HEK293T (cell line): ENCODE results near the gene RAPGEF6.

Source experiments
- CTCF ChIA-PET: fragments of 350-600 bp; formaldehyde crosslinking; extraction: SDS; loops from one replicate; lab custom pipeline; 2021; ENCODE audit warnings: antibody characterized with exemption, inconsistent platforms; lab: Yijun Ruan, JAX
- POLR2A ChIA-PET: fragments of 350-600 bp; formaldehyde crosslinking; extraction: SDS; loops from one replicate; lab custom pipeline; 2020; ENCODE audit warnings: antibody characterized with exemption, inconsistent platforms; lab: Yijun Ruan, JAX
- DNase-seq: peaks from one replicate; pipeline ENCODE4 v3.0.0; 2012; ENCODE audit warnings: mixed read lengths; ENCODE audit errors: extremely low spot score
- ARNT ChIP-seq: fragments of 450-650 bp; IDR thresholded peaks from 2 replicates; pipeline ENCODE4 v1.6.1; 2017; ENCODE audit warnings: mild to moderate bottlenecking
- BHLHE40 ChIP-seq: fragments of 450-650 bp; IDR thresholded peaks from 2 replicates; pipeline ENCODE4 v1.6.1; 2016; ENCODE audit warnings: mild to moderate bottlenecking, moderate library complexity, borderline replicate concordance
- CTBP1 ChIP-seq: fragments of 450-650 bp; IDR thresholded peaks from 2 replicates; pipeline ENCODE4 v1.6.1; 2016; ENCODE audit warnings: borderline replicate concordance
- ELF4 ChIP-seq: fragments of 450-650 bp; IDR thresholded peaks from 2 replicates; pipeline ENCODE4 v1.6.1; 2017; ENCODE audit warnings: antibody characterized with exemption
- FOXA1 ChIP-seq: fragments of 450-650 bp; IDR thresholded peaks from 2 replicates; pipeline ENCODE4 v1.6.1; 2016; ENCODE audit warnings: mild to moderate bottlenecking
- FOXK2 ChIP-seq: fragments of 450-650 bp; IDR thresholded peaks from 2 replicates; pipeline ENCODE4 v1.6.1; 2016; ENCODE audit warnings: mild to moderate bottlenecking
- FOXM1 ChIP-seq: fragments of 450-650 bp; IDR thresholded peaks from 2 replicates; pipeline ENCODE4 v1.6.1; 2017; ENCODE audit warnings: mild to moderate bottlenecking, borderline replicate concordance
- HDGF ChIP-seq: fragments of 450-650 bp; IDR thresholded peaks from 2 replicates; pipeline ENCODE4 v1.6.1; 2017; ENCODE audit warnings: antibody characterized with exemption, borderline replicate concordance
- L3MBTL2 ChIP-seq: fragments of 450-650 bp; conservative IDR thresholded peaks from 2 replicates; pipeline ENCODE4 v1.6.1; 2016; ENCODE audit warnings: mild to moderate bottlenecking
- LEF1 ChIP-seq: fragments of 450-650 bp; IDR thresholded peaks from 2 replicates; pipeline ENCODE4 v1.6.1; 2017; ENCODE audit warnings: mild to moderate bottlenecking, borderline replicate concordance
- NFRKB ChIP-seq: fragments of 450-650 bp; IDR thresholded peaks from 2 replicates; pipeline ENCODE4 v1.6.1; 2016; ENCODE audit warnings: mild to moderate bottlenecking, moderate library complexity
- PKNOX1 ChIP-seq: fragments of 450-650 bp; IDR thresholded peaks from 2 replicates; pipeline ENCODE4 v1.6.1; 2016
- SP1 ChIP-seq: fragments of 450-650 bp; IDR thresholded peaks from 2 replicates; pipeline ENCODE4 v1.6.1; 2017
- SUZ12 ChIP-seq: fragments of 450-650 bp; IDR thresholded peaks from 2 replicates; pipeline ENCODE4 v1.6.1; 2016; ENCODE audit warnings: mild to moderate bottlenecking
- TARDBP ChIP-seq: fragments of 450-650 bp; IDR thresholded peaks from 2 replicates; pipeline ENCODE4 v1.6.1; 2016
- ZNF384 ChIP-seq: fragments of 450-650 bp; IDR thresholded peaks from 2 replicates; pipeline ENCODE4 v1.6.1; 2016

The RAPGEF6 gene

DNA sequence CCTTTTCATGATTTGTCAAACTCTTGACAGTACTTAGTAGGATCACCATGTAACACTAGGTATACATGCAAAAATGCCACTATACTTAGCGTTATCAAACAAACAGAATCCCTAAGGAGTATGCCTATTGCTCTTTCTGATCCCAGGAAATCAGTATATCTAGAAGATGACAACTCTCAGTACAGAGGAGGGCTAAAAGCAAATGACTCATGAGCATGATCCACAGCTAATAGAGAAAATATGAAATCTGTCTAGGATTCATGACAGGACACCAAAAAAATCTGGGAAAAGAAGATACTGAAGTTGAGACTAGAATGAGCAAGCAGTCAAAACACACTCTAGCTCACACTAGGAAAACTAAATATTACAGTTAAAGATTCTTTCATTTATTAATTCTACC, 89.2 kb downstream of the RAPGEF6 start:
- no peak for TF ChIP-seq CTBP1
- TF ChIP-seq ARNT: no peak
- TF ChIP-seq BHLHE40: no peak
- no peak for TF ChIP-seq ELF4
- no peak for TF ChIP-seq L3MBTL2
- TF ChIP-seq TARDBP: no peak
- no peak for TF ChIP-seq SP1
- no peak for TF ChIP-seq PKNOX1
- TF ChIP-seq FOXK2: no peak
- no peak for TF ChIP-seq FOXM1
- no peak for TF ChIP-seq HDGF
- TF ChIP-seq ZNF384: no peak
- TF ChIP-seq FOXA1: no peak
- ChIA-PET POLR2A (no interaction called here), CTCF (no interaction called here)
- DNase-seq: no peak

DNA sequence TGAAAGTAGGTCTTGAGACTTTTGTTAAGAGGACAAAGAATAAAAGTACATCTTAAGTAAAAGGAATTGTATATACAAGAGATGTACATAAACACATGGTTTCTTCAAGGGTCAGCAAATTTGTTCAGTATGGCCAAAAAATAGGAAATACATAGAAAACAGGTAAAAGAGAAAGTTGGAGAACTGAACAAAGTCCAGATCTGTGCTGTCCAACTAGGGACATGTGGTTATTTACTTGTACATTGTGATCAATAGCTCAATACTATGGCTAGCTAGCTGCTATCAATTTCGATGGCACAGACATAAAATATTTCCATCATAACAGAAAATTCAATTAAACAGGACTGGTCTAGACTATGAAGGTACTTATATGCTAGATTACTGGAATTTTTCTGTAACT, 92.3 kb downstream of the RAPGEF6 start:
- POLR2A ChIA-PET: no interaction called here
- no peak for DNase-seq
- CTCF ChIA-PET: no interaction called here
- TF ChIP-seq NFRKB: no peak
- no peak for TF ChIP-seq FOXM1
- no peak for TF ChIP-seq BHLHE40
- TF ChIP-seq FOXA1: no peak
- no peak for TF ChIP-seq FOXK2
- TF ChIP-seq PKNOX1: no peak
- TF ChIP-seq ELF4: no peak
- no peak for TF ChIP-seq CTBP1
- no peak for TF ChIP-seq LEF1

- ChIA-PET POLR2A (no interaction called here), CTCF (no interaction called here)
- no peak for DNase-seq
- TF ChIP-seq ELF4 (no peak), ARNT (no peak)
Measured at GRCh38 chr5:131541762-131542161, 93.3 kb downstream of the RAPGEF6 start.

DNA sequence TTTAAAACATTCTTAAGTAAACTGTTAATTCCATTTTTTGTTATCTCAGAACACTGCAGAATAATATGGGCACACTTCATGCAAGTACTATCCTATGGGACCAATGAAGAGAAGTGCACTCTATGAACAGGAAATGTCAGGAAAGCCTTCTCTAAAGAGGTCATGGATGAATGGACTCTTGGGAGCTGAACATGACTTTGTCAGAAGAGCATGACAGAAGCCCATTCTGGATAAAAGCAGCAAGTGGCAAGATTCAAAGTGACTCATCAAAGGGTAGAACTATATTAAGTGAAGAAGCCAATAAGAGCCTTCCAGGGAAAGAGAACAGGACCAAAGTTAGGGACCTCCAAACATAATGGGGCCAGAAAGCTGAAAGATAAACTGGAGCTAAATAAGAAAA, 94.0 kb downstream of the RAPGEF6 start:
- DNase-seq: no peak
- ChIA-PET POLR2A (no interaction called here), CTCF (interaction anchor here (0.7 kb wide), 1 partner anchor 43 kb away, joined by 3 read pairs; no protein-coding TSS in a partner anchor)
- no peak for TF ChIP-seq SP1

- no peak for TF ChIP-seq NFRKB
- no peak for TF ChIP-seq CTBP1
- no peak for TF ChIP-seq ZNF384
- no peak for TF ChIP-seq SUZ12
- TF ChIP-seq FOXM1: no peak
- no peak for TF ChIP-seq FOXK2
- TF ChIP-seq LEF1: no peak
- TF ChIP-seq SP1: no peak
- no peak for TF ChIP-seq PKNOX1
- TF ChIP-seq ARNT: no peak
- TF ChIP-seq FOXA1: no peak
- no peak for TF ChIP-seq BHLHE40
- TF ChIP-seq L3MBTL2: no peak
- TF ChIP-seq TARDBP: no peak
- no peak for TF ChIP-seq ELF4
- no peak for TF ChIP-seq HDGF
- CTCF ChIA-PET: no interaction called here
- DNase-seq: no peak
- POLR2A ChIA-PET: no interaction called here
Measured at GRCh38 chr5:131539251-131539650, 95.8 kb downstream of the RAPGEF6 start.

DNA sequence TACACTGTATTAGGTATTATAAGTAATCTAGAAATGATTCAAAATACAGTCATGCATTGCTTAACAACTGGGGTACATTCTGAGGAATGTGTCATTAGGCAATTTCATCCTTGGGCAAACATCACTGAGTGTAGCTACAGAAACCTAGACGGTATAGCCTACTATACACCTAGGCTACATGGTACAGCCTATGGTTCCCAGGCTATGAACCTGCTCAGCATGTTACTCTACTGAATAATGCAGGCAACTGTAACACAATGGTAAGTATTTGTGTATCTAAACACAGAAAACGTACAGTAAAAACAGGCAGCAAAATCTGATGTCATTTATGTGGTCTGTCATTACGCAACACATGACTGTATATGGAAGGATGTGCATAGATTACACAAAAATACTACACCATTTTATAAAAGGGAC, 96.8 kb downstream of the RAPGEF6 start:
- ChIA-PET CTCF (no interaction called here), POLR2A (no interaction called here)
- DNase-seq: no peak
- no peak for TF ChIP-seq SP1
- no peak for TF ChIP-seq SUZ12
- TF ChIP-seq ELF4: no peak
- TF ChIP-seq LEF1: no peak
- TF ChIP-seq ZNF384: no peak
- TF ChIP-seq ARNT: no peak
- no peak for TF ChIP-seq FOXK2
- TF ChIP-seq TARDBP: no peak
- TF ChIP-seq PKNOX1: no peak

GRCh38 chr5:131536850-131537448, 98.1 kb downstream of the RAPGEF6 start:
- no peak for DNase-seq
- POLR2A ChIA-PET: no interaction called here
- TF ChIP-seq TARDBP: no peak
- TF ChIP-seq ZNF384: no peak
- TF ChIP-seq L3MBTL2: no peak
- no peak for TF ChIP-seq FOXA1
- TF ChIP-seq ARNT: no peak
- TF ChIP-seq NFRKB: no peak
- no peak for TF ChIP-seq PKNOX1
- TF ChIP-seq FOXM1: no peak
- no peak for TF ChIP-seq SP1
- no peak for TF ChIP-seq FOXK2
- TF ChIP-seq BHLHE40: no peak
- no peak for TF ChIP-seq HDGF
- no peak for TF ChIP-seq CTBP1
- no peak for TF ChIP-seq ELF4
- CTCF ChIA-PET: no interaction called here
